AG04449 (cell line): Measurements from ENCODE around the gene MYO10.

Experiments used
- CTCF ChIA-PET: fragments of 350-600 bp; formaldehyde crosslinking; extraction: SDS; loops from one replicate; lab custom pipeline; 2021; ENCODE audit warnings: antibody characterized with exemption; lab: Yijun Ruan, JAX
- POLR2A ChIA-PET: fragments of 400-600, 350-600 bp; formaldehyde crosslinking; extraction: SDS; loops from one replicate; lab custom pipeline; 2020; ENCODE audit warnings: antibody characterized with exemption, inconsistent platforms; lab: Yijun Ruan, JAX
- DNase-seq: peaks from one replicate; pipeline ENCODE4 v3.0.0-alpha.2; 2010; ENCODE audit warnings: low read depth, low spot score
- H3K4me3 ChIP-seq: 2 replicates; pipeline ENCODE4 v1.5.1; 2011; ENCODE audit warnings: low read depth, mild to moderate bottlenecking, control low read depth, low read length
- TF ChIP-seq, protein P1 (sequence below): IDR thresholded peaks from one replicate; pipeline ENCODE4 v1.5.1; 2011; ENCODE audit warnings: mild to moderate bottlenecking, moderate library complexity, low read length, control low read depth, inconsistent platforms; ENCODE audit not compliant: insufficient read depth; ENCODE audit errors: missing control alignments

MYO10 gene

DNA sequence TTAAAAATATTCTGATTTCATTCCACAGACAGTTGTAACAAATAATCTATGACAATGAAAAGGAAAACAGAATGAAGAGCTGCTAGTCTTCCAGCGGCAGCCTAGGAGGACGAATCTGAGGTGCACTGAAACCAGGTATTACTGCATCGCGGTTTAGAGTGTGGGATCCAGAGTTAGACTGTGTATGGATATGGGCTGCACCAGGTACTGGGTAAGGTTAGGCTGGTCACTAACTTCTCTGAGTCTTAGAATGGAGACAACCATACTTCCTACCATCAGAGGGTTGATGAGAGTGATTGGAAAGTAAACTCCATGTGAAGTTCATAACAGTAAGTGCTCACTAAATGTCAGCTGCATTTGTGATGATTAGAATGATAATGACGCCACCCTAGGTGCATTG, 158.7 kb downstream of the MYO10 start:
- CTCF ChIA-PET = interaction anchor here (1.0 to 2.1 kb wide), 3 partner anchors 14 to 426 kb away, joined by 4 to 12 read pairs (median 4); no protein-coding TSS in a partner anchor
- no peak for DNase-seq
- H3K4me3 ChIP-seq = no peak overlapping the region
- TF ChIP-seq, protein P1, sequence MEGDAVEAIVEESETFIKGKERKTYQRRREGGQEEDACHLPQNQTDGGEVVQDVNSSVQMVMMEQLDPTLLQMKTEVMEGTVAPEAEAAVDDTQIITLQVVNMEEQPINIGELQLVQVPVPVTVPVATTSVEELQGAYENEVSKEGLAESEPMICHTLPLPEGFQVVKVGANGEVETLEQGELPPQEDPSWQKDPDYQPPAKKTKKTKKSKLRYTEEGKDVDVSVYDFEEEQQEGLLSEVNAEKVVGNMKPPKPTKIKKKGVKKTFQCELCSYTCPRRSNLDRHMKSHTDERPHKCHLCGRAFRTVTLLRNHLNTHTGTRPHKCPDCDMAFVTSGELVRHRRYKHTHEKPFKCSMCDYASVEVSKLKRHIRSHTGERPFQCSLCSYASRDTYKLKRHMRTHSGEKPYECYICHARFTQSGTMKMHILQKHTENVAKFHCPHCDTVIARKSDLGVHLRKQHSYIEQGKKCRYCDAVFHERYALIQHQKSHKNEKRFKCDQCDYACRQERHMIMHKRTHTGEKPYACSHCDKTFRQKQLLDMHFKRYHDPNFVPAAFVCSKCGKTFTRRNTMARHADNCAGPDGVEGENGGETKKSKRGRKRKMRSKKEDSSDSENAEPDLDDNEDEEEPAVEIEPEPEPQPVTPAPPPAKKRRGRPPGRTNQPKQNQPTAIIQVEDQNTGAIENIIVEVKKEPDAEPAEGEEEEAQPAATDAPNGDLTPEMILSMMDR = no peak
- POLR2A ChIA-PET = interaction anchor here (0.6 kb wide), 1 partner anchor 380 kb away, joined by 3 read pairs; no protein-coding TSS in a partner anchor

DNA sequence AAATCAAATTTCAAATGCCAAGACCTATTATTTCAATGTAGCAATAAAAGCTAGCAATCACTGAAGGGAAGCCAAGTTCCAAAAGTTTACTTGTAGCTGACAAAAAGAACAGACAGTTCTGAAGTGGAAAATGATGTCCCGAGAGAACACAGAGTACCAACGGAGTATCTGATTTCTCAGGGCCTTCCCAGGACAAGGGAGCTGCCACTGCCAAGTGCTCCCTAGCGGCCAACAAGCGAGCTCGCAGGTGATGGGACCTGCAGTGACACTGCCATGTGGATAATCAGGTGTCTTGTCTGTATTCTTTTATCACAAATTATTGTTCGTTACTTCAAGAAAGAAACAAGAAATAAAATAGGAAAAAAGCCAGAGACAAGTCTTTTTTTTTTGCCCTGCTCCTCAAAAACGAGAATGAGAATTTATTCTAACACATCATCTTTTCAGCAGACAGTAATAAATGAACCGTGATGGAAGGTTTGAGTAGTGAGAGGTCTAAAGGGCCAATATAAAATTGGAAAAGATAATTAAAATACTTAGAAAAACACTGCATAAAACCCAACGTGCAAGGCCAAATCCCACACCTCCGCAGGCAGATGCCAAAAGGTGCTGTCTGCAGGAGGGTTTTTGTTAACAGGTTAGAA, 159.4 kb downstream of the MYO10 start:
- TF ChIP-seq, protein P1 = no peak
- ChIA-PET POLR2A (no interaction called here), CTCF (interaction anchor here (1.5 to 2.1 kb wide), 2 partner anchors 15 to 427 kb away, joined by 4 to 12 read pairs; no protein-coding TSS in a partner anchor)
- DNase-seq = no peak
- no peak overlapping the region for H3K4me3 ChIP-seq

DNA sequence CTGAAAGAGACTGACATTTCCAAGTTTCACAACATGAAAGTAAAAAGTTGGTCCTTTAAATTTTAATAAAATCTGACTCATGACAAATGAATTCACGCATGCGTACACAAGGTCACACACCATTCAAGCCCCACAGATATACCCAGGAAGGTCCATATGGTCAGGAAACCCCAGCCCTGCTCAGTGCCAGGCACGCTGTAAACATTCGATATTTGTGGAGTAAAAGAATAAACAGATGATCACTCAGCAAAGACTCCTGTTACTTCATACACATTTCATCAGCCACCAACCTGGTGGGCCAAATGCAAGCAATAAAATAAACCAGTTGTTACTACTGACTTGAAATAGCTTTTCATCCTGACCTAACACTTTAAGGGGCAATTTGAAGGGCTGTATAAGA, 161.3 kb downstream of the MYO10 start:
- POLR2A ChIA-PET = no interaction called here
- TF ChIP-seq, protein P1 = no peak
- H3K4me3 ChIP-seq = no peak overlapping the region
- no peak for DNase-seq
- CTCF ChIA-PET = interaction anchor here (1.1 to 3.9 kb wide), 3 partner anchors 17 to 415 kb away, joined by 3 to 24 read pairs (median 3); no protein-coding TSS in a partner anchor

DNA sequence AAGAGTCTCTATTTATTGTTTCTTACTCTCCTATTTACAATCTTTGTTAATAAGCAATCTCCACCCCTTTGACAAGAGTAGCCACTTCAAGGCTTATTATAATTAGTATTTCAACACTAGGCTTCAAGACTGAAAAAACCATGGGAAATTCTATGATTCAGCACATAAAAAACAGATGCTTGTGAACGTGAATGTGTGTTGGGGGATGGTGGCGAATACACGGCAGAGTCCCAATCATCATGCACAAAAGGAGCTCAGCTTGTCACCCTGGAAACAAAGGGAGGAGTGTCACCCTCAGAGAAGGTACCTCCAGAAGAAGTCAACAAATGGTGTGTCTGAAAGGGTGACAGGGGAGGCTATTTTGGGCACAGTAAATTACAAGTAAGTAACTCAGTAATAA, 162.1 kb downstream of the MYO10 start:
- POLR2A ChIA-PET = no interaction called here
- DNase-seq = peak; percentile 31
- CTCF ChIA-PET = interaction anchor here (1.4 to 3.9 kb wide), 2 partner anchors 17 to 416 kb away, joined by 3 to 24 read pairs; no protein-coding TSS in a partner anchor
- no peak overlapping the region; the same call in 1 of the 2 replicates for H3K4me3 ChIP-seq
- TF ChIP-seq, protein P1 = no peak

DNA sequence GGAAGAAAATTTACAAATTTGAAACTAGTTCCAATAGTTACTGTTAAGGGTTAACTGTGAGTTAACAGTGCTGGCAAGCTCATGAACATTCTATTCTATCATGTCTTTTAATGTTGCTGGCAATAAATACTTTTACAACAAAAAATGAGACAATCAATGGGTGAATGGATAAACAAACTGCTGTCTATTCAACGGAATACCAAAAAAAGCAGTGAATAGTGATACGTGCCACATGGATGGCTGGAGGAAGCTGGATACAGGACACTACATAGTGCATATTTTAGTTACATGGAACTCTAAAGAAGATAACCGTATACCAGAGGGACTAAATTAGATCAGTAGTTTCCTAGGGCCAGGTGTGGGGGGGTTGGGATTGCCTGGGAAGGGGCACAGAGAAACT, 163.5 kb downstream of the MYO10 start:
- H3K4me3 ChIP-seq = no peak overlapping the region
- ChIA-PET CTCF (interaction anchor here (1.1 to 3.9 kb wide), 2 partner anchors 9 to 418 kb away, joined by 3 to 24 read pairs; no protein-coding TSS in a partner anchor), POLR2A (no interaction called here)
- TF ChIP-seq, protein P1 = no peak
- no peak for DNase-seq

DNA sequence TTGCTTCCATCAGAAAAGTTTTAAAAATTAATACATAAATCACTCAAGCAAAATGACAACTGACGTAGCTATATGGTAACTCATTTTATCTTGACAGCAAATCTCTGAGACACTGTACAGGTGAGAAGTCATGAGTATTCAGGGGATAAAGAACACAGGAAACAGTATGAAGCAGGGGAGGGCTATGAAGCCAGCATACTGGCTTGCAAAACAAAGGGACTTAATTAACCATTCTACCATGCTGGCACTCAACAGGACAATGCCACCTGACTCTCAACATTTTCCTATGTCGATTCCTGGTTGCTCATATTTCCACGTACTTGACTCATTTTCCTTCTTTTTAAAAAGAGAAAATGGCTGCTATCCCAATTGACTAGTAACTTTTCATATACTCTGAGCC, 167.9 kb downstream of the MYO10 start:
- no peak overlapping the region for H3K4me3 ChIP-seq
- no peak for DNase-seq
- TF ChIP-seq, protein P1 = no peak
- POLR2A ChIA-PET = no interaction called here
- CTCF ChIA-PET = interaction anchor here (1.0 kb wide), 1 partner anchor 15 kb away, joined by 3 read pairs; no protein-coding TSS in a partner anchor
